ENCODE results near the gene RFX8.

- TF ChIP-seq CTCF (IDR thresholded peaks at IDR 0.05 in 2 of 3, conservative IDR thresholded peaks at IDR 0.05 in 1 of 3; ENCODE audit: control insufficient read depth in 2 of 3, extremely low read depth in 1 of 3, insufficient read depth in 1 of 3, low read depth in 3 of 3, low read length in 3 of 3) (no peak), HDAC6 (IDR thresholded peaks at IDR 0.05; ENCODE audit: unreplicated experiment) (no peak), RELB (IDR thresholded peaks at IDR 0.05; ENCODE audit: low read depth) (no peak), HDGF (IDR thresholded peaks at IDR 0.05) (no peak)
Observed at GRCh38 chr2:101429453-101429852, 45.5 kb downstream of the RFX8 start.

Measured in GM12878 (cell line).